GM21737 (cell line): ENCODE results near the gene MIEF1.

Source experiments
- ATAC-seq: cut with Tn5 transposase; IDR thresholded peaks from one replicate; pipeline ENCODE4 v1.9.1; 2021; ENCODE audit warnings: mild to moderate bottlenecking, moderate library complexity; ENCODE audit not compliant: unreplicated experiment

Gene MIEF1

DNA sequence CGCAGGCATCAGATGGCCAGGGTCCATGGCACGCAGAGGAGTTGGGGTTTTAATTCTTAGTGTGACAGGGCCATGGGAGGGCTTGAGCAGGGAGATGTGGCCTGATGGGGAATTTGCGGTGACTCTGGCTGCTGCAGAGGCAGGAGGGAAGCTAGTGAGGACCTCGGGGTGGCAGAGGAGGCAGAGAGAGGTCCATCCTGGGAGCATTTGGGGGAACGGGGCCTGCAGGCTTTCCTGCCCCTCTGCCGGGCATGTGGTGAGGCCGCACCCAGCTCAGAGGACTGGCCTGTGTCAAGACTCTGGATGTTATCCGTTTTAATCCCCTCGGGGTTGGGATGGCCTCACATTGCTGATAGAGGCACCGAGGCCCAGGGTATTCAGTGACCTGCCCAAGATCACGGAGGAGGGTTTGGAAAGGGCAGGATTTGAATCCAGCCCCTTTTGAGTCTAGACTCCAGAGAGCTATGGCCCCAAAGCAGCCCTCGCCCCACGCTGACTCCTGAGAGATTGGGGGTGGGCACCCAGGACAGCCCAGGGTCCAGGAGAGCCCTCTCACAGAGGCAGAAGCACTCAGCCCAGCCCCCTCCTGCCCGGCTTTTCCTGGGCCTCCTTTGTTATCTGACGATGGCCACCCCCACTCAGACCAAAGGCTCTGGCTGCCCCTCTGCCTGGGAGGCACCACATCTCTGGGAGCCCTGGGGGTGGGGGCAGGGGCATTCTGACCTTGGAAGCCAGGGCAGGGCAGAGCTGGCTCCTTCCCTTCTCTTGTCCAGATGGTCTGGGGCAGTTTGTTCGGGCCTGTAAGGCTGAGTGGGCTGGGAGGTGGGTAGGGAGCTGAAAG lies 31.4 kb upstream of the MIEF1 start:
- ATAC-seq, result no peak

DNA sequence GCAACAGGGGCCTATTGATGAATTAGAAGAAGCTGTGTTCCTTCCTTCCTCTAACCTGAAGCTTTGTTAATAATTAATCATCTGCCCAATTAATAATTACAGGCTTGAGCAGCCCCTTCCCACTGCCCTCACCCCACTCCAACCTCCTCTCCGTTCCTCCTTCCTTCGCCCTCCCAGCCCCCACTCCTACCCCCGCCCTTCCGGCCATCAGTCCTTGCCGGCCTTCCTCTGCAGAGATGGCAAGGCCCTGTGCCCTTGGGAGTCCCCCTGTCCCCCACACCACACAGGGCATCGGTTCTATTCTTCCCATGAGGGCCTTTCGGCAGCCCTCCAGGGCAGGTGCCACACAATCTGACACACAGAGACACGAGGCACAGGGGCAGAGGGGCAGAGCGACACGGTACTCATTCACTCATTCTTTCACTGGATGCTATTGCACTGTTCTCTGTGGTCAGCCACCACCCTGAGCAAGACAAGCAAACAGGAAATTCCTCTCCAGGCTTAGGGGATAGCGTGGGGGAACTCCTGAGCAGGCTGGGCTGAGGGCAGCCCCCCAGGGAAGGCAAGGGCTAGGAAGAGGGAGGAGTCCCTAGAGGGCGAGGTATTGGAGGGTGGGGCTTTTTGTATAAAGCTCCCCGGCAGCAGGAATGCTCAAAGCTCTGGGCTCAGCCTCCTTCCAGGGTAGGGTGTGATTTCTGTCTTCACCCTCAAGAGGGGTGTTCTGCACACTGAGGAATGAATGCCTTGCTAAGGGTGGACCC lies 30.5 kb upstream of the MIEF1 start:
- peak; percentile 48 for ATAC-seq

DNA sequence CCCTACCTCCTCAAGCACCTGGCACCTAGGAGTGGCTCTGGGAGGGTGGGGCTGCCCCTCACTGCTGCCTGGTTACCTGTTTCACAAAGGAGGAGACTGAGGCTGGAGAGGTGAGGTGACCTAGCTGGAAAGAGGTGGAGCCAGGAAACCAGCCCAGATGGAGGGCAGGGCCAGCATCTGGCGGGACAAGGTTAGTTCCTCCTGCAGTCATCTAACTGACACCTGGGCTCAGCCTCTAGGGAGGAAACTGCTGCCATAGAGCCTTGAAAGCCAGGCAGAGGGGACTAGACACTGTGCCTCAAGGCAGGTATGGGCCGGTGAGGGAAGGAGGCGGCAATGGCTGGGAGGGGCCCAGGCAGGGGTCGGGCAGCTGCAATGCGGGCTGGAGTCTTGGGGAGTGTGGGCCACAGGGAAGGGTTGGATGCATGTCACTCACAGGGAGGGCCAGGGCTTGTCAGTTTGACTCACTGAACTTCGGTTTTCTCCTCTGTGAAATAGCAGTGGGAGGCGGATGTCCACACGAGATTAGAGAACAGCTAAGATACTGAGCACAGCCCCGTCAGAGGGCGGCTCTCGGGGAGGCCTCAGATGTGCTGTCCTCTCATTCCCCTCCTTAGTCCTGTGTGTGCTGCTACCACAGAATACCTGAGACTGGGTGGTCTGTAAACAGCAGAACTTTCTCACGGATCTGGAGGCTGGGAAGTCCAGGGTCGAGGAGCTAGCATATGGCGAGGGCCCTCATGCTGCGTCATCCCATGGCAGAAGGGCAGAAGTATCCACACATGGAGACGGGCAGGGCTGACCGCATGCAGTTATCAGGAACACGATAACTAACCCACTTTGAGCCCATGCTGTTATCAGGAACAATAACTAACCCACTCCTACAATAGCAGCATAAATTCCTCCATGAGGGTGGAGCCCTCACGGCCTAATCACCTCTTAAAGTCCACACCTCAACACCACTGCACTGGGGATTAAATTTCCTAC lies 29.2 kb upstream of the MIEF1 start:
- no peak for ATAC-seq

GRCh38 chr22:39473851-39474250 lies 28.2 kb upstream of the MIEF1 start:
- no peak for ATAC-seq

- ATAC-seq, result no peak
Observed at GRCh38 chr22:39474351-39475111, 27.6 kb upstream of the MIEF1 start.

DNA sequence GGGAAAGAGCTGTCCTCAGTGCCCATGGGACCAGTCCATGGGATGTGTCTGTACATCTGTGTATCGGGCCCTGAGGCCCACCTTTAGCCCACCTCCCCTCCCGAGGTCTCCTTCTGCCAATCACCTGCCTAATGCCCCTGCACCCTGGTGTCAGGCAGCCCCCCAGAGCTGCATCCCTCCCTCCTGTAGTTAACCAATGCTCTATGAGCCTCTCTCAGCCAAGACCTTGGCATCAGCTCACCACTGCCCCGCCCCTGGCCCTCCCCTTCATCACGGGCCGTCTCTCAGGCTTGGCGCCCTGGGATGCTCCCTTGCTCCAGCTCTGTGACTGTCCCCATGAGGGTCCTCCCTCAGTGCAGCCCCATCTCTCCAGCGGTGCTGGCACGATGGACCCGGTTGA lies 26.8 kb upstream of the MIEF1 start:
- ATAC-seq, result no peak

- no peak for ATAC-seq
Observed at GRCh38 chr22:39475902-39476301, 26.2 kb upstream of the MIEF1 start.

GRCh38 chr22:39476664-39477063 lies 25.4 kb upstream of the MIEF1 start:
- ATAC-seq, result no peak

DNA sequence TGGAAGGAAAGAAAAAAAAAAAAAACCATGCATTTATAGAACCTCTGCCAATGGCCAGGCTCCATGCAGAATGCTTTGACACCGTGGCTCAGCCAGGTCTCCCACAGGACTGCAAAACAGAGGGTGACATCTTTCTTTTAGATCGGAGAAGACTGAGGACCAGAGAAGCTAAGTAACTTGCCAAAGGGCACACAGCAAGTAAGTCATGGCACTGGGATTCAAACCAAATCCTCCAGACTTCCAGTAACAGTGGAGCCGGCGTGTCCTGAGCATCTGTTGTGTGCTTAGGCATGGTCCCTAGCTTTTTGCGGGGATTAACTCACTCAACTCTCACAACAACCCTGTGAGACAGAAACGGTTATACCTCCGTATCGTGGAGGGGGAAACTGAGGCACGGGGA lies 24.5 kb upstream of the MIEF1 start:
- no peak for ATAC-seq

GRCh38 chr22:39478441-39478850 lies 23.6 kb upstream of the MIEF1 start:
- no peak for ATAC-seq

DNA sequence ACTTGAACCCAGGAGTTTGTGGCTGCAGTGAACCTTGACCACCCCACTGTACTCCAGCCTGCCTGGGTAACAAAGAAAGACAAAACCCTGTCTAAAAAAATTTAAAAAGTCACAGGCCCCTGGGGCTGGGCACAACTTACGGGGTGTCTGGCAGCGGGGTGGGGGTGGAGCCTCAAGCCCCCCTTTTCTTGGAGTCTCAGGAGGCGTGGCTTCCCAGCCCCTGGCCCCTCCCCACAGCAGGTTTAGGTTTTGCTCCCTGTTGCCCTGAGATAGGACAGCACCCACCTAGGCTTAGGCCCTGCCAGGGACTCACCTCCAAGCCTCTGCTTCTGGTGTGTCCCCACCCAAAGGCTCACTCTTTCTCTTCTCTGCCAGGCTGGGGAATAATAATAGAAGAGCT lies 22.8 kb upstream of the MIEF1 start:
- ATAC-seq, result no peak

DNA sequence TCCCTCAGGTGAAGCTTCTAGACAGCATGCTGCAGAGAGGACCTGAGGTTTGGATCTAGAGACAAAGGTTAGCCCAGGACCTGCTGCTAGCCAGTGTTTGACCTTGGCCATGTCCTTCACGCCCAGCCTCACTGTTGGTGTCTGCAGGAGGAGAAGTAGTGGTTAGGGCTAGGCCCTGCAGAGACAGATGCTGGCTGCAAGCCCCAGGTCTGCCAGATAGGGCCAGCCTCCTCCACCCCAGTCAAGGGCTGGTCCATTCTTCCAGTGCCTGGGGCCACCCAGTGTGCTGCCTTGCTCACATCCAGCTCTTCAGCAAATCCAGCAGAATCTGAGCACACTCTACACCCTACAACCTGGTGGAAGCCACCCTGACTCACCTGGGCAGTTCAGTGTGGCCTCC lies 21.5 kb upstream of the MIEF1 start:
- ATAC-seq, result no peak

- ATAC-seq, result no peak
Observed at GRCh38 chr22:39481054-39481453, 21.0 kb upstream of the MIEF1 start.

GRCh38 chr22:39481595-39481994 lies 20.5 kb upstream of the MIEF1 start:
- ATAC-seq, result no peak

DNA sequence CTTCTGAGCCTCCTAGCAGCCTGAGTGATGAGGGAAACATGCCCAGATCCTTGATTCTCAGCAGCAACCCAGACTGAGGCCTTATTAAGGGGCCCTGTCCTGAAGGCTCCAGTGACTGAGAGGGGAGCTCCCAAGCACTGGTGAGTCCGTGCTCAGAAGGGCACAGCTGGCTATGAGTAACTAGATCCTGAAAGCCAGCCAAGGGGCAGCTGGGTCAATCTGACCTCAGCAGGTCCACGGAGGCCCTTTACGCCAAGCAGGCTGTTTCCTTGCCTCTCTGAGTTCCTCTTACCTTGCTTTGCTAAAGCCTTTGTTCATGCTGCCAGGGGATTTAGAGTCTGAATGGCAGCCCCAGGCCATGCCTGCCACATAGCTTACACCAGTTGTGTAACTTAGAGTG lies 19.3 kb upstream of the MIEF1 start:
- no peak for ATAC-seq

DNA sequence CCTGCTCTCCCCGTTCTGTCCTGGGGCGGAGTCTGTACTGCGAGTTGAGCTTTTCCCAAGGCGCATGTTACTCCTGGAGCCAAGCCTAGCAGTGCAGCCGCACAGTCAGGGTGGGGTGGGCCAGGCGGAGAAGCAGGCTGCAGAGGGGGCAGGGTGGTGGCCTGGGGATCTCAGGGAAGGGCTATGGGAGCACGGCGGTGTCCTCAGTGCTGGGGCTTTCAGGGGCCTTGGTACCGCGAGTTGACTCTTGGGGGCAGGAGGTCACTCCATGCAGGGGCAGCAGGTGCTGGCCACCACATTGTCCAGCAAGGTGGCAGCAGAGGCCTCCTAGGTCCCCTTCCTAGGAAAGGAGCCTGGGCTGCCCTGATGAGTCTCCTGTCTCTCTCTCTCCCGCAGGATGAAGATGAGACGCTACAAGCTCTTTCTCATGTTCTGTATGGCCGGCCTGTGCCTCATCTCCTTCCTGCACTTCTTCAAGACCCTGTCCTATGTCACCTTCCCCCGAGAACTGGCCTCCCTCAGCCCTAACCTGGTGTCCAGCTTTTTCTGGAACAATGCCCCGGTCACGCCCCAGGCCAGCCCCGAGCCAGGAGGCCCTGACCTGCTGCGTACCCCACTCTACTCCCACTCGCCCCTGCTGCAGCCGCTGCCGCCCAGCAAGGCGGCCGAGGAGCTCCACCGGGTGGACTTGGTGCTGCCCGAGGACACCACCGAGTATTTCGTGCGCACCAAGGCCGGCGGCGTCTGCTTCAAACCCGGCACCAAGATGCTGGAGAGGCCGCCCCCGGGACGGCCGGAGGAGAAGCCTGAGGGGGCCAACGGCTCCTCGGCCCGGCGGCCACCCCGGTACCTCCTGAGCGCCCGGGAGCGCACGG lies 14.9 kb upstream of the MIEF1 start:
- no peak for ATAC-seq

DNA sequence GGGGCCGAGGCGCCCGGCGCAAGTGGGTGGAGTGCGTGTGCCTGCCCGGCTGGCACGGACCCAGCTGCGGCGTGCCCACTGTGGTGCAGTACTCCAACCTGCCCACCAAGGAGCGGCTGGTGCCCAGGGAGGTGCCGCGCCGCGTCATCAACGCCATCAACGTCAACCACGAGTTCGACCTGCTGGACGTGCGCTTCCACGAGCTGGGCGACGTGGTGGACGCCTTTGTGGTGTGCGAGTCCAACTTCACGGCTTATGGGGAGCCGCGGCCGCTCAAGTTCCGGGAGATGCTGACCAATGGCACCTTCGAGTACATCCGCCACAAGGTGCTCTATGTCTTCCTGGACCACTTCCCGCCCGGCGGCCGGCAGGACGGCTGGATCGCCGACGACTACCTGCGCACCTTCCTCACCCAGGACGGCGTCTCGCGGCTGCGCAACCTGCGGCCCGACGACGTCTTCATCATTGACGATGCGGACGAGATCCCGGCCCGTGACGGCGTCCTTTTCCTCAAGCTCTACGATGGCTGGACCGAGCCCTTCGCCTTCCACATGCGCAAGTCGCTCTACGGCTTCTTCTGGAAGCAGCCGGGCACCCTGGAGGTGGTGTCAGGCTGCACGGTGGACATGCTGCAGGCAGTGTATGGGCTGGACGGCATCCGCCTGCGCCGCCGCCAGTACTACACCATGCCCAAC lies 14.1 kb upstream of the MIEF1 start:
- ATAC-seq, result no peak

GRCh38 chr22:39488563-39489083 lies 13.5 kb upstream of the MIEF1 start:
- ATAC-seq, result no peak
